Skeletal muscle satellite cell (primary cell): ENCODE data around the gene MS4A18.

ENCODE experiments used
- H3K27me3 ChIP-seq: 2 replicates; pipeline ENCODE4 v1.7.0; 2013; ENCODE audit warnings: low read length; ENCODE audit not compliant: control insufficient read depth, insufficient read depth
- H3K36me3 ChIP-seq: 2 replicates; pipeline ENCODE4 v1.7.0; 2013; ENCODE audit warnings: mild to moderate bottlenecking, control low read depth, low read length; ENCODE audit not compliant: insufficient read depth
- H3K4me1 ChIP-seq: 2 replicates; pipeline ENCODE4 v1.7.0; 2013; ENCODE audit warnings: low read length; ENCODE audit not compliant: control insufficient read depth, insufficient read depth
- H3K4me2 ChIP-seq: 2 replicates; pipeline ENCODE4 v1.7.0; 2013; ENCODE audit warnings: mild to moderate bottlenecking, low read length
- H3K4me3 ChIP-seq: 2 replicates; pipeline ENCODE4 v1.7.0; 2013; ENCODE audit warnings: low read length
- H3K9ac ChIP-seq: 2 replicates; pipeline ENCODE4 v1.7.0; 2013; ENCODE audit warnings: mild to moderate bottlenecking, low read depth, low read length, moderate library complexity
- H3K9me3 ChIP-seq: replicated peaks from 2 replicates; pipeline ENCODE4 v1.7.0; 2013; ENCODE audit warnings: mild to moderate bottlenecking, control low read depth, low read length

The MS4A18 gene

GRCh38 chr11:60781981-60782316 is 57.4 kb downstream of the MS4A18 start:
- Histone ChIP-seq H3K4me2 (no peak overlapping the region), H3K4me3 (no peak overlapping the region), H3K9ac (no peak overlapping the region), H3K36me3 (no peaks in the 10 kb centered on the region), H3K27me3 (peaks cover 9% of the 10 kb centered on the region), H3K9me3 (no peaks in the 10 kb centered on the region), H3K4me1 (peaks cover 5% of the 10 kb centered on the region)

DNA sequence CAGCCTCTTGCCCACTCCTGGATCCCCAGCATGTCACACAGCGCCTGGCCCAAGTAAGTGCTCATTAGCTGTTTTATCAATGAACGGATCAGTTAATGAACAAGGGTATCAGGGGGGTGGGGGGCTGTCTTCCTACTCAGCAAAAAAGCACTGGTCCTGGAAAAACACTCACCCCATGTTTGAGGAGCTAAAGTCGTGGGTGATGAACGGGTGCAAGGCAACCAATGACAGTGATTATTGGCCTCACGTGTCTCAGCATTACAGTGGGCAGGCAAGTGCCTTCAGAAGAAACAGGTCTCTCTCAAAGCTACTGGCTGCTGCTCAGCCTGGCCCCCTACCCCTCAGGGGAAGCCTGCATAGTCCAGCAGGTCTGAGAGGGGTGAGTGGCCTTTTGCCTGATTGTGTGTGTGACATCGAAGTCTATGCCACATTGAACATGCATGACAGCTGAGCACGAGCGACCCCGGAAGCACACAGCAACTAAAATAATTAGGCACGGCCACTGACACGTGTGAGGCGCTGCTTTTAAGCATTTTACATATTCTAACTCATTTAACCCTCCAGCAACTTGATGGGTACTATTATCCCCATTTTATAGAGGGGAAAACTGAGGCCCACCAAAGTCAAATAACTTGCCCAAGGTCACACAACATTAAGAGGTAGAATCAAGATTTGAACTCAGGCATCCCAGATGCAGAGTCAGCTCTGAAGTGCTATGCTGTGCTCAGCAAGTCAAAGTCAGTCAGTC is 58.0 kb downstream of the MS4A18 start:
- peaks cover 9% of the 10 kb centered on the region for H3K27me3 ChIP-seq
- no peaks in the 10 kb centered on the region for H3K9me3 ChIP-seq
- no peaks in the 10 kb centered on the region for H3K36me3 ChIP-seq
- no peak overlapping the region for H3K4me2 ChIP-seq
- no peak overlapping the region for H3K9ac ChIP-seq
- H3K4me3 ChIP-seq = no peak overlapping the region
- H3K4me1 ChIP-seq = no peaks in the 10 kb centered on the region

DNA sequence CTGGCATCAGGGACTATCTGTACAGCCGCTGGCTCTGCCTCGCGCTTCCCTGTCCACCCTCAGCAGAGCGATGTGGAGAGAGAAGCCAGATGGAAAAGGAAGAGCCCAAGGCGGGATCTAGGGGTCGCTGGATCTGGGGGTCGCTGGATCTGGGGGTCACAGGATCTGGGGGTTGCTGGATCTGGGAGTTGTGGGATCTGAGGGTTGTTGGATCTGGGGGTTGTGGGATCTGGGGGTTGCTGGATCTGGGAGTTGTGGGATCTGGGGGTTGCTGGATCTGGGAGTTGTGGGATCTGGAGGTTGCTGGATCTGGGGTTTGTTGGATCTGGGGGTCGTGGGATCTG is 58.6 kb downstream of the MS4A18 start:
- H3K27me3 ChIP-seq = peaks cover 9% of the 10 kb centered on the region
- H3K4me1 ChIP-seq = no peaks in the 10 kb centered on the region
- H3K9ac ChIP-seq = no peak overlapping the region
- no peak overlapping the region for H3K4me3 ChIP-seq
- H3K4me2 ChIP-seq = no peak overlapping the region
- H3K36me3 ChIP-seq = no peaks in the 10 kb centered on the region
- no peaks in the 10 kb centered on the region for H3K9me3 ChIP-seq

GRCh38 chr11:60783911-60784310 is 59.4 kb downstream of the MS4A18 start:
- H3K9ac ChIP-seq = no peak overlapping the region
- no peaks in the 10 kb centered on the region for H3K9me3 ChIP-seq
- no peaks in the 10 kb centered on the region for H3K4me1 ChIP-seq
- peaks cover 9% of the 10 kb centered on the region for H3K27me3 ChIP-seq
- no peak overlapping the region for H3K4me2 ChIP-seq
- no peaks in the 10 kb centered on the region for H3K36me3 ChIP-seq
- no peak overlapping the region for H3K4me3 ChIP-seq

- H3K27me3 ChIP-seq = peaks cover 9% of the 10 kb centered on the region
- H3K9ac ChIP-seq = no peak within 1 kb of the TSS
- no peaks in the 10 kb centered on the region for H3K9me3 ChIP-seq
- no peak within 1 kb of the TSS for H3K4me3 ChIP-seq
- no peaks in the 10 kb centered on the region for H3K4me1 ChIP-seq
- H3K4me2 ChIP-seq = no peak within 1 kb of the TSS
- no peaks in the 10 kb centered on the region for H3K36me3 ChIP-seq
Observed at GRCh38 chr11:60785136-60785535, 60.6 kb downstream of the MS4A18 start, which contains the start of gene MS4A10. TSS of gene MS4A10 (plus strand) at chr11:60785333. CDS start at chr11:60790336, 5,003 bp downstream.

DNA sequence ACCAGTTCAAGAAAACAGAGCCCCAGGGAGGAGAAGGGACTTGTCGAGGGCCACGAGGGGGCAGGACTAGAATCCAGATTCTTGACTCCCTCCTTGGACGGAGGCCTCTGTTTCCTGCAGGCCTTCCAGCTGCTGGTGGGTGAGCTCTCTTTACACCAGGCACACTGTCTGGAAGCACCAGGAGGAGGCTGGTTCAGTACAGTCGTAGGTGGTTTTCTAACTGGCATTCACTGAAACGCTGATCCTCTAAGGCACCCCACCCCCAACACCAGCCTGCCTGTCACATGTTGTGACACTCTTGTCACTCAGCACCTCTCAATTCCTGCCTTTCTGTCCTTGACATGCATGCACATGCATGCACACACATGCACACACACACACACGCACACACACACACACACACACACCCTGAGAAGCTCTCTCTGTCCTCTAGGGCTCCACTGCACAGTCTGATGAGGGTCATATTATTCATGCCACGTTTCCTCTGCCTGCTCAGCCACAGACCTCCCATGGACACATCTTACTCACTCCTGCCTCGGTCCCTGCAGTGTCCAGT is 61.4 kb downstream of the MS4A18 start:
- no peak overlapping the region for H3K9ac ChIP-seq
- no peak overlapping the region for H3K4me3 ChIP-seq
- H3K36me3 ChIP-seq = no peaks in the 10 kb centered on the region
- no peaks in the 10 kb centered on the region for H3K9me3 ChIP-seq
- H3K4me2 ChIP-seq = no peak overlapping the region
- H3K4me1 ChIP-seq = no peaks in the 10 kb centered on the region
- H3K27me3 ChIP-seq = peaks cover 7% of the 10 kb centered on the region

DNA sequence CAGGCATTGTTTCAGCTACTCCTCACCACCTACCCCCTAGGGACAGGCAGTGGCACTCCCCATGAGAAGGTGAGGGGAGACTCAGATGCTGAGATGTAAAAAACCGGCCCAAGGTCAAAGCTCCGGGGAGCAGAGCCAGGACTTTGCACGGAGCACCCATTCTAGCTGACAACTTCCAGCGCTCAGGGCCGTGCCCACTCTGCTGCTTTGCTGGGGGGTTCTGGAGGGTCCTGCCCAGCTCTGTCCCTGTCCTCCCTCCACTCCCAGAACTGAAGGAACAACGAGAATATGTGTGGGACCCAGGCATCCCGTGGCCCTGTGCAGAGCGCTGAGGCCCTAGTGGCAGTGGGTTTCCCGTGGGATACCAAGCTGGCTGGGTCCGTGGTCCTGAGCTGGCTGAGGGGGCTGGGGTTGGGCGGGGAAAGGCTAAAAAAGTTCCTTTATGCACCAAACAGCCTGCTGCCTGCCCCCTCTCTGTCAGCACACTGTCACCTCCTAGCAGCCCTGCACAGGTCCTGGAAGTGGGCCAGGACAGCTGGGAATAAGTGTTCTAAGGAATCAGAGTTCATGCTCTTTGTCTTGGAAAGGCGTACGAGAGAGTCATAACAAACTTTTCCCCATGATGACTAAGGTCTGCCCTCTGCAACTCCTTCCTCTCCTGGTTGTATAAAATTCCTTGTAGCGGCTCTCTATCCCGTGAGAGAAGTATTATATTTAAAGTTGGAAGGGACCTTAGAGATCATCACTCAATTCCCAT is 62.5 kb downstream of the MS4A18 start:
- H3K36me3 ChIP-seq = no peaks in the 10 kb centered on the region
- peaks cover 6% of the 10 kb centered on the region for H3K27me3 ChIP-seq
- H3K4me1 ChIP-seq = no peaks in the 10 kb centered on the region
- H3K4me3 ChIP-seq = no peak overlapping the region
- H3K9ac ChIP-seq = no peak overlapping the region
- H3K4me2 ChIP-seq = no peak overlapping the region
- no peaks in the 10 kb centered on the region for H3K9me3 ChIP-seq

GRCh38 chr11:60788401-60789125 is 64.0 kb downstream of the MS4A18 start:
- Histone ChIP-seq H3K4me3 (no peak overlapping the region), H3K36me3 (no peaks in the 10 kb centered on the region), H3K4me2 (no peak overlapping the region), H3K27me3 (peaks cover 17% of the 10 kb centered on the region), H3K9me3 (no peaks in the 10 kb centered on the region), H3K4me1 (no peaks in the 10 kb centered on the region), H3K9ac (no peak overlapping the region)

DNA sequence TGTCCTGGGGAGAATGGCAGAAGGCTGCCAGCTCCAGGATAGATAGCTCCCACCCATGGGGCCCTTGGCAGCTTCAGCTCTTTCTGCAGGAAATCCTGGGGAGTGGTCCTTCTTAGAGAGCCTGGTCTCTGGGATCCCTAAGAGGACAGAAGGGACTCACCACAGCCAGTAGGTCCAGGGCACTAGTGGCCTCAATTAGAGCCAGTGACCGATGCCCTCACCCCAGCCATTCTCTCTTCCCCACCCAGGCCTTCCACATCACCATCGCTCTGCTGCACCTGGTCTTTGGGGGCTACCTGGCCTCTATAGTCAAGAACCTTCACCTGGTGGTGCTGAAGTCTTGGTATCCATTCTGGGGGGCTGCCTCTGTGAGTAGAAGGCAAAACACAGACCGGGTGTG is 66.2 kb downstream of the MS4A18 start:
- Histone ChIP-seq H3K9me3 (no peaks in the 10 kb centered on the region), H3K27me3 (peaks cover 14% of the 10 kb centered on the region), H3K4me3 (no peak overlapping the region), H3K36me3 (no peaks in the 10 kb centered on the region), H3K9ac (no peak overlapping the region), H3K4me2 (no peak overlapping the region), H3K4me1 (no peaks in the 10 kb centered on the region)

- H3K27me3 ChIP-seq = peaks cover 14% of the 10 kb centered on the region
- no peak overlapping the region for H3K4me3 ChIP-seq
- H3K4me1 ChIP-seq = no peaks in the 10 kb centered on the region
- no peaks in the 10 kb centered on the region for H3K36me3 ChIP-seq
- H3K4me2 ChIP-seq = no peak overlapping the region
- no peaks in the 10 kb centered on the region for H3K9me3 ChIP-seq
- no peak overlapping the region for H3K9ac ChIP-seq
Observed at GRCh38 chr11:60791153-60791933, 66.8 kb downstream of the MS4A18 start.

DNA sequence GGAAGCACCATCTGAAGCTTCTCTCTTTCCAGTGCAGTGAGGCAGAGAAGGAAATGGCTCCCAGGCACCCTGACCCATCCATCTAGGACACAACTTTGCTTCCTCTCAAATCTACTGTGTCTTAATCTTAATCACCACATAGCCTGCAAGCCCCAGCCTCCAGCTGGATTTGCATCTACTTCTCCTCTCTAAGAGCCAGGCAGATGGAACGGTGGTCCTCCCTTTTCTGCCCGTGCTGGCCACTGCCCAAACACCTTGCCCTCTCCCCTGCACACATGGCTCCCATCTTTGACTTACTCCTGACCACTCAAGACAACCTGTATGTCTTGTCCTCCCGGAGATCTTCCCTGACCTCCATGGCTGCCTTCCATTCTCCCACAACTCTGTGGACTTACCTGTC is 68.0 kb downstream of the MS4A18 start:
- Histone ChIP-seq H3K36me3 (no peaks in the 10 kb centered on the region), H3K4me2 (no peak overlapping the region), H3K9ac (no peak overlapping the region), H3K9me3 (no peaks in the 10 kb centered on the region), H3K27me3 (peaks cover 16% of the 10 kb centered on the region), H3K4me1 (no peaks in the 10 kb centered on the region), H3K4me3 (no peak overlapping the region)
